SH-SY5Y (cell line): ENCODE data around the gene ACAA2.

Experiments
- GATA2 ChIP-seq: IDR thresholded peaks from 2 replicates; pipeline ENCODE4 v1.6.1; 2011; ENCODE audit warnings: mild to moderate bottlenecking, low read depth, low read length
- GATA3 ChIP-seq: IDR thresholded peaks from 2 replicates; pipeline ENCODE4 v1.6.1; 2011; ENCODE audit warnings: low read depth, mild to moderate bottlenecking, low read length, moderate library complexity

DNA sequence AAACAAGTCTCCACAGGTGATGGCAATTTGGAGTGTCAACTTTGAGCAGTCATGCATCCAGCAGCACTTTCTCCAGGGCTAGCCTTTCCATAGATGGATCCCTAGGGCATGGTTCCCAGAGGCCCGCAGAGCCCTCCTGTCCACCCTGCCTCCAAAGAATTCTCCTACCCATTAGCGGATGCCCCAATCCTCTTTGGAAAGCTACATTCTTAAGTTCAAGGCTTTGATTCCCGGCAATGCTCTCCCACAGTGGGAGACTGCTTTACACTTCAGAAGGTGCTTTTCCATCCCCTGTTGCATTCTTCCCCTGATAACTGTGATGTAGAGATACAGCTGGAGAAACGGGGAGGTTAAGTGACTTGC, 61.3 kb downstream of the ACAA2 start:
- TF ChIP-seq GATA2 (no peak), GATA3 (no peak)
